GM18526 (cell line): Measurements from ENCODE around the gene SH3RF3.

ENCODE experiments used
- POLR2A ChIP-seq: IDR thresholded peaks from 3 replicates; pipeline ENCODE4 v1.6.1; 2011; ENCODE audit not compliant: insufficient read length; ENCODE audit errors: extremely low read depth

SH3RF3 gene

GRCh38 chr2:109143214-109144187, 14.5 kb downstream of the SH3RF3 start:
- TF ChIP-seq POLR2A: no peak

GRCh38 chr2:109144271-109144670, 15.3 kb downstream of the SH3RF3 start:
- TF ChIP-seq POLR2A: no peak

DNA sequence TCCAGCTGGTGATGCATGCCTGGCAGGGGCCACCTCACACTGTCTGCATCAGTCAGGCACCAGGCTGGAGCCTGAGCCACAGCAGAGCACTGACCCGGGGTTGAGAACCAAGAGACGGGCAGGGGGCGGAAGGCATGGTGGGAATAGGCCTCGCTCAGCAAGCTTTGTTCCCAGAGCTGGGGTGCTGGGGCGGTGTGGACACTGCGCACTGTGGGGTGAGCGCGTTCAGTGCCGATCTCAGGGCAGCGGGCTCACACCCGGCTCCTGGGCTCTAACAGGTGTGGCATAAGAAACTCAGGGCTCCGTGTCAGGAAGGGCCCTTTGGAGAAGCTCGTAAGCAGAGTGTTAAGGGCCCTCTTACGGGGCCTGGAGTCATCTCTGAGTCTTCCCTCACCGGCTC, 15.7 kb downstream of the SH3RF3 start:
- no peak for TF ChIP-seq POLR2A

- TF ChIP-seq POLR2A: no peak
Measured at GRCh38 chr2:109145286-109145685, 16.3 kb downstream of the SH3RF3 start.

- TF ChIP-seq POLR2A: no peak
Measured at GRCh38 chr2:109147405-109147804, 18.4 kb downstream of the SH3RF3 start.

DNA sequence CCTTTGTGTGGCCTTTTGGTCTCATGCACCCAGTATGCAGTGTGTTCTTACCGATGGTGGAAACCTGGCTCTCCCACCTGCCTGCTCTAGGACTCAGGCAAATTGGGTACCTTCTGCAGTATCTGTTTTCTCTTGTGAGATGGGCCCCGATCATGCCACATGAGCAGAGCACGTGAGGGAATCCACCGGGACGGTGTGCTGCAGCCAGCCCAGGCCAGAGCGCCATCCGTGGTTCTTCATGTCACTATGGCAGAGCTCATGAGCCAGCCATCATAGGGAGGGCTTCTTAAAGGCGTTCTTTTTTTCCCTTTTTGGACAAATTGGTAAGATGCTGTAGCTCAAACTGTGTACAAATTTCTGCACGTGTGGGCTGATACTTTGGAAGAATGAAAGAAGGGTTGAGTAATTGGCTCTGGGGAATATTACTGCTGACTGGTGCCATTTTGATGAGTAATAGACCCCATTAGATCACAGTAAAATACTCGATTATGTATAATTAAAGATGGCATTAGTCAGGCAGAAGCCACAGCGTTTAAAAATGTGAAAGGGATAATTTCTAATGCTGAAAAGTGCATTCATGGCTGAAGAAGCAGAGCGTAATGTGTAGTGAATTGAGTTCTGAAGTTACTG, 19.2 kb downstream of the SH3RF3 start:
- TF ChIP-seq POLR2A: no peak

DNA sequence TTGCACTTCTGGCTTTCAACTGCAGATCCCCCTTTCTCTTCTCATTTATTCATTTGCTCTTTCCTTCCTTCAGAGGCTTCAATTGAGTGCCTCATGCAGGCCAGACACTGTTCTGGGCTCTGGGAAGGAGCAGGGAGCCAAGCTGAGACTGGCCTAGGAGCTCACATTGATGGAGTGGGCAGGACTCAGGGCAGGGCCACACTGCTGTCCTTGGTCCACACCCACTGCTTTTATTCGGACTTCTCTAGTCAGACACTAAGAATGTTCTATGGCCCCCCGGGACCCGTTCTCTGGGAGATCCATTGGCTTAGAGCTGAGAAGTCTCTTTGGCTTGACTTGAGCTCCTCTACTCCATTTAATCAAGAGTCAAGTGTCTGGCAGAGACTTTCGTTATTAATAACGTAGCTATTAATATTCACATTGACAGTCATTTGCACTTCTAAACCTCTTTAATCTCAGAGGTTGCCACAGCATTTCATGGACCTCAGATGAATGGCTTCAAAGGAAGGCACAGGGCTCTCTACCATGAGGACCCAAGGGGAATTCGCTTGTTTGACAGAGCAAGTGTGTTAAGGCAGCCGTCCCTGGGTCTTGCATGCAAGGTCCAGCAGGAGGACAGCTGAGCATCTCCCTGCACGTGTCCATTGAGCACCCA, 20.1 kb downstream of the SH3RF3 start:
- no peak for TF ChIP-seq POLR2A

- TF ChIP-seq POLR2A: no peak
Measured at GRCh38 chr2:109150559-109150958, 21.6 kb downstream of the SH3RF3 start.

GRCh38 chr2:109151519-109151918, 22.5 kb downstream of the SH3RF3 start:
- no peak for TF ChIP-seq POLR2A

- TF ChIP-seq POLR2A: no peak
Measured at GRCh38 chr2:109153005-109153784, 24.2 kb downstream of the SH3RF3 start.

- TF ChIP-seq POLR2A: no peak
Measured at GRCh38 chr2:109153807-109154206, 24.8 kb downstream of the SH3RF3 start.

DNA sequence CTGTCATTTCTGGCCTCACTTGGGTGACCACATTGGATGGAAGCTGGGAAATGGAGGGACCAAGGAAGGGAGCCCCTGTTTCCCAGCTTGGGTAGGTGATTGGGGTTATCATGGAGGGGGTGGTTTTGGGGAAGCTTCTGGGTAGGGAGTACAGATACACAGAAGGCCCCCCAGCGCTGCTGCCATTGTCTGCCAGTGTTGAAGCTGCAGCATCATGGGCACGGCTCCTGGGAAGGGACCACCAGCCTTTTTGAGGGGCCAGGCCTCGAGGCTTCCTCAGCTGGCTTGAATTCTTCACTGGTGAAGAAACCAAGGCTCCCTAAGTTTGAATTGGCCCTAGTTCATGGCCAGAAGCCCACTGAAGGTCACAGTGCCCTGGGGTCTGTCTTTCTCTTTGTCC, 25.2 kb downstream of the SH3RF3 start:
- no peak for TF ChIP-seq POLR2A

- no peak for TF ChIP-seq POLR2A
Measured at GRCh38 chr2:109155553-109156451, 26.8 kb downstream of the SH3RF3 start.

DNA sequence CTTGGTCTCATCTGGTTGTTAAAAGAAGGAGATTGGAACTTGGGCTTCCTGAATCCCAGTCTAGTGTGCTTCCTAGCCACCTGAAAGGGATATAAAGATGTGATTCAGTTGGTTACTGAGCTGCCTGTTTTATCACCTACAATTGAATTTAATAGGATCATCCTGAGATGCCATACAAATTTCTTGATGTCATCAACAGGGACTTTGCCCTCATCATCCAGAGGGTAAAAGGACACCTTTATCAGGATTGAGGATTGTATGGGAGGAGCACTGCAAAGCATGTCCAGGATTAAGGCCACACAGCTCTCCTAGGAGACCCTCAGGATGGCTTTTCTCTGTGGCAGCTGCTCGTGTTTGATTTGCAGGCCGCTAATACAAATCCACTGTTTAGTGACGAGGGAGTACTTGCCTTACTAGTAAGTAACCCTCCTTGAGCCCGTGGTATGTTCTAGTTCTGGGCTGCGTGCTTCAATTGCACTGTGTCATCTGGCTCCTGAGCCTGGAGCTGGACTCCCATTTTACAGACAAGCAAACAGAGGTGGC, 28.6 kb downstream of the SH3RF3 start:
- TF ChIP-seq POLR2A: no peak
